Ovary (tissue), 9 donors: Measurements from ENCODE around the gene COPS4. TPM values are rescaled to one million over a fixed set of nuclear protein-coding genes. Genes with fewer than 3 reads are reported as not detected.
"Not testable (repeated sequence)": the region's sequence is repeated elsewhere in the genome, so short reads cannot be mapped to it uniquely, and the experiment has no call there.

Source experiments
- DNase-seq, 5 donors: peaks; one replicate each; pipeline ENCODE4 v3.0.0-alpha.2; 2019 to 2020
- H3K27ac ChIP-seq, 2 donors: fragments of 200-600 bp; one replicate each; pipeline versions ENCODE4 v1.5.1 to v1.8.0; 2019 to 2022
- H3K27me3 ChIP-seq: fragments of 200-600 bp; one replicate; pipeline ENCODE4 v1.8.0; 2022
- H3K36me3 ChIP-seq: fragments of 200-600 bp; sonication (generic); one replicate; pipeline ENCODE4 v1.5.1; 2019
- H3K4me1 ChIP-seq: one replicate; pipeline ENCODE4 v1.8.1; 2013; ENCODE audit warnings: mild to moderate bottlenecking, moderate library complexity; ENCODE audit not compliant: insufficient read depth
- H3K4me3 ChIP-seq: fragments of 200-600 bp; sonication (generic); one replicate; pipeline ENCODE4 v1.5.1; 2017
- H3K9me3 ChIP-seq, 2 donors: fragments of 200-600 bp in 1 of 2; sonication (generic) in 1 of 2; one replicate each; pipeline versions ENCODE4 v1.5.1 to v1.8.1; 2013 to 2019; ENCODE audit warnings: mild to moderate bottlenecking in 1 of 2, moderate library complexity in 1 of 2
- EP300 ChIP-seq: sonication (generic); formaldehyde crosslinking; IDR thresholded peaks from one replicate; pipeline ENCODE4 v1.6.1; 2017; ENCODE audit warnings: antibody characterized with exemption
- POLR2A ChIP-seq: fragments of 450-650 bp; IDR thresholded peaks from one replicate; pipeline ENCODE4 v1.6.1; 2017; ENCODE audit warnings: antibody characterized with exemption, mild to moderate bottlenecking, moderate library complexity
- WGBS, 3 donors: extraction: QIAGEN DNeasy Blood & Tissue Kit in 1 of 3; methylation state at CpG; one replicate each; pipeline versions ENCODE4 v1.1.5 to v1.1.7; 2013 to 2017; 5-methylcytosine and 5-hydroxymethylcytosine counted together
- intact Hi-C, 4 donors: fragments of 100-400 bp; cut with DNase I; formaldehyde crosslinking; loops; one replicate each; pipeline versions ENCODE4 v1.11.0 to v1.15.1; 2022 to 2023
- polyA plus RNA-seq, 2 donors: library from polyadenylated mRNA; stranded (reverse); fragments of 200-250 nt in 1 of 2; fragments of 350-450 nt in 1 of 2; fragmentation: Illumina TruSeq in 1 of 2; extraction: RNeasy Lipid Tissue Mini Kit (QIAGEN cat#74804) in 1 of 2; gene quantifications; one replicate each; pipeline ENCODE4 v1.2.3, GENCODE V29; 2013 to 2014
- total RNA-seq, 7 donors: library from RNA; depleted of rRNA in 2 of 7; stranded (reverse); fragments of >200 nt in 2 of 7; fragmentation: NEBNext Ultra II Directional in 3 of 7; extraction: Animal tissue kit (Norgen Biotek cat#: 25700) in 3 of 7; gene quantifications; one replicate each; pipeline versions ENCODE4 v1.1.0 to v1.2.4, GENCODE V29; 2016 to 2023
- TF ChIP-seq, protein P1 (sequence below), 3 donors: fragments of 450-650 bp in 2 of 3; fragments of 200-600 bp in 1 of 3; IDR thresholded peaks; one replicate each; pipeline versions ENCODE4 v1.5.1 to v1.8.0; 2016 to 2022; ENCODE audit warnings: antibody characterized with exemption in 3 of 3, mild to moderate bottlenecking in 1 of 3
- donor health status: DM: no; HTN: no; CAD: no; lungs with moderate emphysema.
- donor health status: DM: no; HTN: no; CAD: no.
- donor health status: Bipolar disorder and iron deficiency.
- donor health status: DM: yes; HTN: yes; CAD: no.
- donor health status: DM: no; HTN: no; CAD: no.
- donor health status: DM: yes; HTN: yes; CAD: no.

The COPS4 gene
- total and polyA plus RNA-seq, 9 donors = 30.7 to 45.3 (median 34.1) TPM

DNA sequence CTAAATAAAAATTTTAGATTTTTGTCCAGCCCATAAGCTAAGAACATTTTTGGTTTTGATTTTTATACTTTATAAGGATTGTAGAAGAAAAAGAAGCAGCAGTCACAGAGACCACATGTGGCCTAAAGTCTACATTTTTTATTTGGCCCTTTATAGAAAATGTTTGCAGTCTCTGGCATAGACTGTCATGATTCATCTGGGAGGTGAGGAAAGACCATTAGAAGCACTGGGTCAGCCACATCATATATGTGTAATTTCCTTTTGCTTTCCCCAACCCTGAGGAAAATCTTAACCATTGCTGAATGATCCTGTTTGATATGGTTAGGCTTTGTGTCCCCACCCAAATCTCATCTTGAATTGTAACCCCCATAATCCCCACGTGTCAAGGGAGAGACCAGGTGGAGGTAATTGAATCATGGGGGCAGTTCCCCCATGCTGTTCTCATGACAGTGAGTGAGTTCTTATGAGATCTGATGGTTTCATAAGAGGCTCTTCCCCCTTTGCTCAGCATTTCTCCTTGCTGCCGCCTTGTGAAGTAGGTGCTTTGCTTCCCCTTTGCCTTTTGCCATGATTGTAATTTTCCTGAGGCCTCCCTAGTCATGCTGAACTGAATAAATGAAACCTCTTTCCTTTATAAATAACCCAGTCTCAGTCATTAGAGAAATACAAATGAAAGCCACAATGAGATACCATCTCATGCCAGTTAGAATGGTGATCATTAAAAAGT is 12.1 kb upstream of the COPS4 start:
- no peaks in the 10 kb centered on the region for H3K9me3 ChIP-seq
- H3K27ac ChIP-seq = no peak overlapping the region
- DNase-seq = no peak
- no peaks in the 10 kb centered on the region for H3K27me3 ChIP-seq
- no peak overlapping the region for H3K4me3 ChIP-seq
- TF ChIP-seq POLR2A = no peak
- TF ChIP-seq, protein P1, sequence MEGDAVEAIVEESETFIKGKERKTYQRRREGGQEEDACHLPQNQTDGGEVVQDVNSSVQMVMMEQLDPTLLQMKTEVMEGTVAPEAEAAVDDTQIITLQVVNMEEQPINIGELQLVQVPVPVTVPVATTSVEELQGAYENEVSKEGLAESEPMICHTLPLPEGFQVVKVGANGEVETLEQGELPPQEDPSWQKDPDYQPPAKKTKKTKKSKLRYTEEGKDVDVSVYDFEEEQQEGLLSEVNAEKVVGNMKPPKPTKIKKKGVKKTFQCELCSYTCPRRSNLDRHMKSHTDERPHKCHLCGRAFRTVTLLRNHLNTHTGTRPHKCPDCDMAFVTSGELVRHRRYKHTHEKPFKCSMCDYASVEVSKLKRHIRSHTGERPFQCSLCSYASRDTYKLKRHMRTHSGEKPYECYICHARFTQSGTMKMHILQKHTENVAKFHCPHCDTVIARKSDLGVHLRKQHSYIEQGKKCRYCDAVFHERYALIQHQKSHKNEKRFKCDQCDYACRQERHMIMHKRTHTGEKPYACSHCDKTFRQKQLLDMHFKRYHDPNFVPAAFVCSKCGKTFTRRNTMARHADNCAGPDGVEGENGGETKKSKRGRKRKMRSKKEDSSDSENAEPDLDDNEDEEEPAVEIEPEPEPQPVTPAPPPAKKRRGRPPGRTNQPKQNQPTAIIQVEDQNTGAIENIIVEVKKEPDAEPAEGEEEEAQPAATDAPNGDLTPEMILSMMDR (IDR thresholded peaks at IDR 0.05) = no peak
- no peak for TF ChIP-seq EP300
- intact Hi-C loops = no loop called here
- H3K36me3 ChIP-seq = no peaks in the 10 kb centered on the region
- 83 to 88% (median 87%) methylated on average over 2 of the region's 2 CpGs for WGBS, 3 donors
- no peaks in the 10 kb centered on the region for H3K4me1 ChIP-seq

GRCh38 chr4:83023599-83023998 is 11.4 kb upstream of the COPS4 start:
- 79 to 92% (median 83%) methylated on average over 1 of the region's 1 CpG for WGBS, 3 donors
- H3K9me3 ChIP-seq, H3K27ac ChIP-seq, H3K4me1 ChIP-seq, H3K4me3 ChIP-seq, DNase-seq, intact Hi-C loops, H3K27me3 ChIP-seq, H3K36me3 ChIP-seq: not testable (repeated sequence)

- Histone ChIP-seq H3K9me3 (no peaks in the 10 kb centered on the region), H3K4me3 (no peak overlapping the region), H3K27ac (no peak overlapping the region), H3K36me3 (no peaks in the 10 kb centered on the region), H3K27me3 (no peaks in the 10 kb centered on the region), H3K4me1 (no peaks in the 10 kb centered on the region)
- 74 to 75% (median 75%) methylated on average over 2 of the region's 2 CpGs for WGBS, 3 donors
- intact Hi-C loops = no loop called here
- TF ChIP-seq, protein P1 (IDR thresholded peaks at IDR 0.05) = no peak
- no peak for TF ChIP-seq POLR2A
- no peak for TF ChIP-seq EP300
- DNase-seq = no peak
Measured at GRCh38 chr4:83024233-83024632, 10.8 kb upstream of the COPS4 start.

- no peak overlapping the region for H3K27ac ChIP-seq
Measured at GRCh38 chr4:83025563-83025962, 9.4 kb upstream of the COPS4 start.

GRCh38 chr4:83028976-83029375 is 6.0 kb upstream of the COPS4 start:
- H3K4me3 ChIP-seq = no peak overlapping the region
- no peaks in the 10 kb centered on the region for H3K36me3 ChIP-seq
- no peaks in the 10 kb centered on the region for H3K4me1 ChIP-seq
- no peak overlapping the region for H3K27ac ChIP-seq
- intact Hi-C loops = no loop called here
- H3K9me3 ChIP-seq = no peaks in the 10 kb centered on the region
- DNase-seq = no peak
- TF ChIP-seq EP300 (no peak), POLR2A (no peak)
- TF ChIP-seq, protein P1 (IDR thresholded peaks at IDR 0.05) = no peak
- no peaks in the 10 kb centered on the region for H3K27me3 ChIP-seq
- 42 to 53% (median 50%) methylated on average over 3 of the region's 3 CpGs for WGBS, 3 donors

More at GRCh38 chr4:83025563-83025962, 9.4 kb upstream of the COPS4 start:
- H3K27me3 ChIP-seq = no peaks in the 10 kb centered on the region
- intact Hi-C loops = no loop called here
- TF ChIP-seq, protein P1 (IDR thresholded peaks at IDR 0.05) = no peak
- no peak for TF ChIP-seq EP300
- TF ChIP-seq POLR2A = no peak
- no peak overlapping the region for H3K4me3 ChIP-seq
- no peaks in the 10 kb centered on the region for H3K9me3 ChIP-seq
- H3K36me3 ChIP-seq = no peaks in the 10 kb centered on the region
- DNase-seq = no peak
- no peaks in the 10 kb centered on the region for H3K4me1 ChIP-seq
